HG03039 (cell line): ENCODE data around the gene RFPL2.
"Not testable (repeated sequence)": the region's sequence is repeated elsewhere in the genome, so short reads cannot be mapped to it uniquely, and the experiment has no call there.

ENCODE experiments used
- ATAC-seq: cut with Tn5 transposase; IDR thresholded peaks from one replicate; pipeline ENCODE4 v1.9.1; 2021; ENCODE audit warnings: mild to moderate bottlenecking, moderate library complexity; ENCODE audit not compliant: unreplicated experiment

The RFPL2 gene

GRCh38 chr22:32175115-32175514, 29.8 kb downstream of the RFPL2 start:
- no peak for ATAC-seq

DNA sequence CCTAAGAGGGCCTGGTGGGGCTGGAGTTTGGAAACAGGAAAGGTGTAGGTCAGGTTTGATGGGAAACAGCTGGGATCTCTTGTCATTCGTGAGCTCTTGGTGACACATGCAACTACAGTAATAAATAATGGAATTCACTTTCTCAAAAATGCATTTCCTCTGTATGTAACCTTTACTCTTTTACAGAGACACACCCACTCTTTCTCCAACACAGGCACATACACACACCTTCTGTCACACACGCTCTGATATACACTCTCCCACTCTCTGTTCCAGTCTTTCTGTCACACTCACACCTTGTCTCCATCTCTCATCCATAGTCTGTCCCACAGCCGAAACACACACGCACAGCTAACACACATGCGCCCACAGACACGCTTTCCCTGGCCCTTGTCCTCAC, 39.2 kb downstream of the RFPL2 start:
- no peak for ATAC-seq

DNA sequence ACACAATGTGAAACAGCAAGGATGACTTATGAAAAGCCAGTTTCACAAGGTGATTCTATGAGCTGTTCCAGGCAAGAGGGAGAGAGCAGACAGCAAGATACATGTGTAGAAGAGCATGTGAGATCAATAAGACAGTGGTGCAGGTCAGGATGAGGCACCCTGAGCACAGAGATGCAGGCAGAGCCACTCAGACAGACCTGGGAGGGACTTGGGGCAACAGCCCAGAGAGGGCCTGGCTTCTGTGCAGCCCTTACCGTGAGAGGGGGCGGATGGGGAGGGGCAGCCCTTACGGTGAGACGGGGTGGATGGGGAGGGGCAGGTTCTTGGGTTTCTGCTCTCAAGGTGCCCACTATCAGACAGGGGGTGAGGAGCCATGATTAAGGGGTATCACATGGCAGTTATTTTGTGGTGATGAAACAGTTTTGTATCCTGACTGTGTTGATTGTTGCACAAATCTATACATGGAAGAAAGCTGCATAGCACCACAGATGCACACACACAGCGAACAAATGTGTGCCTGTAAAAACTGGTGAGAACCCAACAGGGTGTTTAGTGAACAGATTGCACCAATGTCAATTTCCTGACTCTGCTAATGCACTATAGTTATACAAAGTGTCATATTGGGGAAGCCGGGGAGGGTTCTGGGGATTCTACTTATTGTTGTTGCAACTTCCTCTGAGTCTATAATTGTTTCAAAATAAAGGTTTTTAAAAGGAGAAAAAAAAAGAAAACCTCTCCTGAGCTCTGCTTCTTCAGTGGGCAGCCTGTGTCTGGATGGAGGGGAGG, 40.6 kb downstream of the RFPL2 start:
- ATAC-seq = no peak

GRCh38 chr22:32160411-32160810, 44.5 kb downstream of the RFPL2 start:
- ATAC-seq = not testable (repeated sequence)

DNA sequence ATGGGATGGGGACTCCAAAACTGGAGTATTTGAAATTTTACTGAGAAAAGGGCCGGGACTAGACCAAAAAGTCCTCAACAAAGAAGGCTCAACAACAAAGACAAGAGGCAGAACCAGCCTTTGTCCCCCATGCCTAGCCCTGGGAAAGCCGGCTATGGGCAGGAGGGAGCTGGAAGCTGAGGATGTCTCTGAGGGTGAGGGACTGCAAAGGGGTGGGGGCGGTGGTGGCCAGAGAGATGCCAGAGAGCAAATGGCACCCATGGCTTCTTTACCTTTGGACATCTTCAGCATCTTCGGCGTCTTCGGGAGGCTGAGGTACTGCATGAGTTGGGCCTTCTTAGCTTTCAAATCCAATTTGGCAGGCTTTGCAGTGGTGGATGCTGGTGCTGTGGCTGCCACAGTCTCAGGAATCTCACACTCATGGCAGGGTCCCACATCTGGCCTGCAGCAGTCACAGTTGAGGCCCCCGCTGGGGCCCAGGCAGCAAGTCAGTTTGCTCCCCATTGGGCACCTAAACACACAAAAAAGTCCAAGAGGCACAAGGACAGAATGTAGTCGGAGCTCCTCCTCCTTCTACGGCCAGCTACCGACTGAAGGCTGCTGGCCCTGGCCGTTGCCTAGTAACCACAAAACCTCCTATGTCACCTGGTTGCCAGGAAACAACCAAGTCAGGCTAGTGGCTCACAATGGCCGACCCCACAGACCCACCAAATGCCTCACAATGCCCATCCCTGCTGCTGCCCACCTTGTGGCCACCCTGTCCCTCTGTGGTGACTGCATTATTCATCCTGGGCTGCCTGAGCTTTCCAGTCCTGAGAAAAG, 46.0 kb downstream of the RFPL2 start, which contains the start of gene C22orf42:
Gene C22orf42 (minus strand): TSS at position 592 of the 822 bp plus-strand sequence. CDS start 88 bp downstream, at position 504.
- no peak for ATAC-seq

GRCh38 chr22:32157632-32158031, 47.2 kb downstream of the RFPL2 start:
- not testable (repeated sequence) for ATAC-seq

DNA sequence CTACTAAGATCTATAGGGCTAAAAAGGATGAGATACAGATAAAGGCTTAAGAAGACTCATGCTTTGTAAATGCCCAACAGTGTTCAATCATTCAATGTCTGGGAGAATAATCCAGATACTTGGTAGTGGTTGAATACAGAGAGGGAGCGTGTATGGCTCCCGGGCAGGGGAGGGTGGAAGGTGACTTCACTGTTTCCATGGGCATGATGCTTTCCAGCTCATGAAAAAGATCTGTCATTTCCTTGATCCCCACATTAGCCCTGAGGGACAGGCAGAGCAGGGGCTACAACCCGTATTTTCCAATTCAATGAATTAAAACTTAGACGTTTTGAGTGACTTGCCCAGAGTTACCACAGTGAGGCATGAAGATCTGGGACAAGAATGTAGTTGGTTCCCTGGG, 50.1 kb downstream of the RFPL2 start:
- not testable (repeated sequence) for ATAC-seq

DNA sequence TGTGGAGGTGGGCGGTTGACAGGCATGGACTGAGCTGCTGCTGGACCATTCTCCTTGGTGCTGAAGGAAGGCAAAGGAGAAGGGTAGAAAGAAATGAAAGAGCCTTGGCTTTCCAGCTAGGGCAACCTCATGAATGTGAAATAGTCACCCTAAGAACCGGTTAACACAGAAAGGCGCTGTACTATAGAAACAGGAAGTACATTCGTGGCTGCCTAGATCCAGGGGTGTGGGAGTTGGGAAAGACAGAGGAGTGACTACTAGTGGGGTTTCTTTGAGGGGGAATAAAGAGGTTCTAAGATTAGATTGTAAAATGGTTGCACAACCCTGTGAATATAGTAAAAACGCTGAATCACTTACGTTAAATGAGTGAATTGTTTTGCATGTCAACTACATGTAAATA, 53.2 kb downstream of the RFPL2 start:
- ATAC-seq = not testable (repeated sequence)

GRCh38 chr22:32150647-32151046, 54.2 kb downstream of the RFPL2 start:
- ATAC-seq = not testable (repeated sequence)

DNA sequence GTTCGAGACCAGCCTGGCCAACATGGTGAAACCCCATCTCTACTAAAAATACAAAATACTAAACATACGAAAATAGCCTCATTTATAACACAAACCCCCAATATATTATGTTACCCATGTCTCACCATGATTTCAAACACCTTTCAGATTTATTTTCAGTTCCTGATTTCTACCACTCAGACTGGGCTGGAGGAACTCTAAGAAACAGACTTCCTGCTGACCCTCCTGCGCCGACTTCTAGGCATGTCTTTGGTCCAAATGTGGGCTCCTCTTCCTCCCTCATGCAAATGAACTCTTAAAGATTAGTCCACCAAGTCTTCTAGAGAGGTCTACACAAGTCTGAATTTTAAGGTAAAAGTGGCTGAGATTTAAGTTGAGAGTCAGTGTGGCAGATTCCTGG, 56.5 kb downstream of the RFPL2 start:
- not testable (repeated sequence) for ATAC-seq

GRCh38 chr22:32147128-32147527, 57.7 kb downstream of the RFPL2 start:
- not testable (repeated sequence) for ATAC-seq

- no peak for ATAC-seq
These were observed 60.2 kb downstream of the RFPL2 start for GRCh38 chr22:32144496-32145274.

DNA sequence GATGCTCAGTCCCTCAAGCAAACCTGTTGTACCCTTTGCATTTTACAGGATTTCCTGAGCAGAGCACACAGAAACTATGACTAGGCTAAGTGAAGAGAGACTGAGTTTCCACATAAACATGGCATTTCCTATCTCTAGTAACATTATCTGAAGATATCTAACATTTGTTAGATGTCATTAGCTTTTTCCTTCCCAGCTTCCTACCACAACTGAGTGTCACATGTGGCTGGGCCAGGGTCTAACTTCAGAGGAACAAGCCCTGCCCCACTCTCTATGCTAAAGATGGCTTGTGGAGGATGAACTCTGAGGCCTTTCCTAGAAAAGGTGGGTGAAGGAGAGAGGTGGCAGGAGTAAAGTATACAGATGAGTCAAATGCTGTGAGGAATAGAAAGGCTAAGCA, 62.3 kb downstream of the RFPL2 start:
- no peak for ATAC-seq

DNA sequence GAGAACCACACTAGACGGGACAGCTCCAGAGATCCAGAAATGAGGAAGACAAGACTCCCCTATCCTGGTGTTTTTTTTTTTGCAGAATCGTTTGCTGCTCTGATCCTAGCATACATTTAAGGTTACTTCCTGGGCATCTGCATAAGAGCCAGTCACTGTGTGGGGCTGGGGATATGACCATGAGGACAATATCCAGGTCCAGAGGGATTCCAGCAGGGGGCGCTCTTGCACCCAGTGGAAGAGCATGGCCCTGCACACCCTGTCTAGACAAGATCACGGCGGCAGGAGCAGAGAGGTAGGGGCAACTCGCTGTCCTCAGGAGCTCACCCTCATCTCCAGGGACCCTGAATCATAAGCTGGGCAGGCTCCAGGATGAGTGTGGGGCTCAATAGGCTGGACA, 64.2 kb downstream of the RFPL2 start:
- ATAC-seq = not testable (repeated sequence)
